Measurements from ENCODE around the gene ABCA12.

The ABCA12 gene

DNA sequence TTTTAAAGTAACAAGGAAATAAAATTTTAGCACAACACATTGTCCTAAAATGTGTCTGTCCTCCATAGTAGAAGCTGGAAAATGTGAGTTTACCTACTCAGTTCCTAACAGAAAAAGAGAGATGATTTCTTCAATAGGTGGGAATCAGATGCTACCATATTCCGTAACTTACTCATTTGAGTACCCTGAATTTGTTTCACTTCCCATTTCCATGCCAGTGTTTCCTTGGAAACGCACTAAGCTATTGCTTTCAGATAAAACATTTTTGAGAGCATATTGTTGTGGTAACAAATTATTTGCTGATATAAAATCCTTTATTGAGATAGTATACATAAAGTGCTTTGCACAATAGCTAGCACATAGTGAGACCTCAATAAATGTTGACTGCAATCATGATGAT is 191.5 kb downstream of the ABCA12 start:
- Histone ChIP-seq H2AK5ac (ENCODE audit: low read length) (no peak overlapping the region), H4K12ac (ENCODE audit: low read depth, low read length) (no peak overlapping the region), H3K36me3 (ENCODE audit: control insufficient read depth in 1 of 2, insufficient read depth in 2 of 2, low read length in 2 of 2) (no peaks in the 10 kb centered on the region), H3K79me1 (ENCODE audit: low read length) (no peaks in the 10 kb centered on the region), H3K9me3 (ENCODE audit: insufficient read depth, low read depth, low read length) (no peaks in the 10 kb centered on the region), H2AFZ (ENCODE audit: insufficient read depth, low read length, poor library complexity) (no peak overlapping the region), H4K8ac (ENCODE audit: low read depth, low read length) (no peak overlapping the region), H3K18ac (ENCODE audit: low read length) (no peak overlapping the region), H2BK5ac (ENCODE audit: low read depth, low read length, poor library complexity) (no peak overlapping the region), H4K91ac (ENCODE audit: low read depth, low read length) (no peak overlapping the region), H3K4me3 (ENCODE audit: low read depth, low read length) (no peak overlapping the region), H3K9ac (ENCODE audit: low read length) (no peak overlapping the region), H3K4me2 (ENCODE audit: low read length) (no peak overlapping the region), H2BK120ac (ENCODE audit: insufficient read depth, low read length, poor library complexity) (no peak overlapping the region), H3K27ac (ENCODE audit: low read depth, low read length) (no peak overlapping the region), H3K4ac (ENCODE audit: low read depth, low read length) (no peak overlapping the region), H3K14ac (ENCODE audit: low read length) (no peak overlapping the region), H3K23ac (ENCODE audit: low read length) (no peak overlapping the region), H2BK12ac (ENCODE audit: low read length) (no peak overlapping the region), H3K79me2 (ENCODE audit: control insufficient read depth, insufficient read depth, low read length, poor library complexity) (no peaks in the 10 kb centered on the region), H3K27me3 (ENCODE audit: insufficient read depth, low read length) (no peaks in the 10 kb centered on the region), H3K4me1 (ENCODE audit: control insufficient read depth in 1 of 2, insufficient read depth in 2 of 2, low read length in 2 of 2) (no peaks in the 10 kb centered on the region)
- whole genome bisulfite sequencing (ENCODE audit: extremely low coverage, insufficient coverage, insufficient read length): no CpG with 5 or more reads among the region's 2 CpGs
- no peak for DNase-seq

DNA sequence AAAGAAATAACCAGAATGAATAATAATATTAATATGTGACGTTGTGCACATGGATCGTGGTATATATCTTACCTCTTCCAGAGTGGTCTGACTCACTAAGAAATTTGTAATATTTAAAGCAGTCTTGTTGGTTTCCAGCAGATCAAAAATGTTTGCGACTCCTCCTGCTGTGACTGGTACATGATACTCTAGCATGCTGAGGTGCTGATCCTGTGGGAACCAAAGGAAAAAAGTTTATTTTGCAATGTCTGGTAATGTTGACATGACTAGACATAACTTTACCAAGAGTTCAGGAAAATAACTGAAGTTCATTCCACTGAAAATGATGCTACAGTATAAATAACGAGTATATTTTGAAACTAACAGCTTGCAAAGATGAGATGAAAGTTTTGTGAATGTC is 204.4 kb downstream of the ABCA12 start:
- no CpG with 5 or more reads among the region's 4 CpGs for WGBS (ENCODE audit: extremely low coverage, insufficient coverage, insufficient read length)
- no peak overlapping the region for H3K4me3 ChIP-seq (ENCODE audit: low read depth, low read length)
- no peak overlapping the region for H3K4ac ChIP-seq (ENCODE audit: low read depth, low read length)
- H2AK5ac ChIP-seq (ENCODE audit: low read length): no peak overlapping the region
- H3K27me3 ChIP-seq (ENCODE audit: insufficient read depth, low read length): no peaks in the 10 kb centered on the region
- H2BK12ac ChIP-seq (ENCODE audit: low read length): no peak overlapping the region
- no peak overlapping the region for H3K9ac ChIP-seq (ENCODE audit: low read length)
- H4K8ac ChIP-seq (ENCODE audit: low read depth, low read length): no peak overlapping the region
- no peak overlapping the region for H3K27ac ChIP-seq (ENCODE audit: low read depth, low read length)
- no peaks in the 10 kb centered on the region for H3K79me2 ChIP-seq (ENCODE audit: control insufficient read depth, insufficient read depth, low read length, poor library complexity)
- no peaks in the 10 kb centered on the region for H3K79me1 ChIP-seq (ENCODE audit: low read length)
- no peak overlapping the region for H2BK120ac ChIP-seq (ENCODE audit: insufficient read depth, low read length, poor library complexity)
- H3K4me2 ChIP-seq (ENCODE audit: low read length): no peak overlapping the region
- no peak overlapping the region for H3K14ac ChIP-seq (ENCODE audit: low read length)
- no peak overlapping the region for H3K18ac ChIP-seq (ENCODE audit: low read length)
- no peak overlapping the region for H4K12ac ChIP-seq (ENCODE audit: low read depth, low read length)
- H2BK5ac ChIP-seq (ENCODE audit: low read depth, low read length, poor library complexity): no peak overlapping the region
- no peaks in the 10 kb centered on the region for H3K9me3 ChIP-seq (ENCODE audit: insufficient read depth, low read depth, low read length)
- H3K36me3 ChIP-seq (ENCODE audit: control insufficient read depth in 1 of 2, insufficient read depth in 2 of 2, low read length in 2 of 2): no peaks in the 10 kb centered on the region
- no peak overlapping the region for H4K91ac ChIP-seq (ENCODE audit: low read depth, low read length)
- DNase-seq: peak; percentile 14 to 53
- no peaks in the 10 kb centered on the region for H3K4me1 ChIP-seq (ENCODE audit: control insufficient read depth in 1 of 2, insufficient read depth in 2 of 2, low read length in 2 of 2)
- H2AFZ ChIP-seq (ENCODE audit: insufficient read depth, low read length, poor library complexity): no peak overlapping the region
- H3K23ac ChIP-seq (ENCODE audit: low read length): no peak overlapping the region

GRCh38 chr2:214904634-214905033 is 233.8 kb downstream of the ABCA12 start:
- Histone ChIP-seq H4K91ac (ENCODE audit: low read depth, low read length) (no peak overlapping the region), H3K4ac (ENCODE audit: low read depth, low read length) (no peak overlapping the region), H3K79me2 (ENCODE audit: control insufficient read depth, insufficient read depth, low read length, poor library complexity) (no peaks in the 10 kb centered on the region), H3K14ac (ENCODE audit: low read length) (no peak overlapping the region), H2AK5ac (ENCODE audit: low read length) (no peak overlapping the region), H4K8ac (ENCODE audit: low read depth, low read length) (no peak overlapping the region), H2BK120ac (ENCODE audit: insufficient read depth, low read length, poor library complexity) (no peak overlapping the region), H3K79me1 (ENCODE audit: low read length) (no peaks in the 10 kb centered on the region), H2BK5ac (ENCODE audit: low read depth, low read length, poor library complexity) (no peak overlapping the region), H3K9me3 (ENCODE audit: insufficient read depth, low read depth, low read length) (no peaks in the 10 kb centered on the region), H3K4me2 (ENCODE audit: low read length) (no peak overlapping the region), H3K18ac (ENCODE audit: low read length) (no peak overlapping the region), H3K36me3 (ENCODE audit: control insufficient read depth in 1 of 2, insufficient read depth in 2 of 2, low read length in 2 of 2) (no peaks in the 10 kb centered on the region), H3K27ac (ENCODE audit: low read depth, low read length) (no peak overlapping the region), H2AFZ (ENCODE audit: insufficient read depth, low read length, poor library complexity) (no peak overlapping the region), H2BK12ac (ENCODE audit: low read length) (no peak overlapping the region), H3K23ac (ENCODE audit: low read length) (no peak overlapping the region), H3K9ac (ENCODE audit: low read length) (no peak overlapping the region), H3K4me3 (ENCODE audit: low read depth, low read length) (no peak overlapping the region), H3K27me3 (ENCODE audit: insufficient read depth, low read length) (no peaks in the 10 kb centered on the region), H3K4me1 (ENCODE audit: control insufficient read depth in 1 of 2, insufficient read depth in 2 of 2, low read length in 2 of 2) (no peaks in the 10 kb centered on the region), H4K12ac (ENCODE audit: low read depth, low read length) (no peak overlapping the region)
- DNase-seq: peak in 1 of 2 donors; percentile 9
- no CpG with 5 or more reads among the region's 6 CpGs for WGBS (ENCODE audit: extremely low coverage, insufficient coverage, insufficient read length)

DNA sequence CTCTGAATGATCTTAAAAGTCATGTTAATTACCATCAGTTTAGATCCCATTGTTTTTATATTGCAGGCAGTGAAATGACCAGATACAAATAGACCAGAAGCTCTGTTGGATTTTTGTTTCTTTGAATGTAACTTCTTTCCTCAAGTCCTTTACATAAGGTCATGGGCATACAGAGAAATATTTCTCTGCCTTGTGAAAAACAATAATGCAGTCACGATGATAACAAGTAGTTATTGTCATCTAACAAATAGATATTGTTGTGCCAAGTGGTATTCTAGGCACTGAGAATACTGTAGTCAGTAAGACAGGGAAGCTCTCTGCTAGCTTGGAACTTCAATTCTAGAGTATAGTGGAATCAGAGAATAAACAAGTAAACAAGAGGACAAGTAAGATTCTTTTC is 234.2 kb downstream of the ABCA12 start:
- no peak overlapping the region for H3K4ac ChIP-seq (ENCODE audit: low read depth, low read length)
- H3K18ac ChIP-seq (ENCODE audit: low read length): no peak overlapping the region
- no peak overlapping the region for H2BK12ac ChIP-seq (ENCODE audit: low read length)
- no peak overlapping the region for H2AK5ac ChIP-seq (ENCODE audit: low read length)
- no peak overlapping the region for H3K4me3 ChIP-seq (ENCODE audit: low read depth, low read length)
- no peak overlapping the region for H3K4me2 ChIP-seq (ENCODE audit: low read length)
- no peak overlapping the region for H4K91ac ChIP-seq (ENCODE audit: low read depth, low read length)
- no peak overlapping the region for H3K23ac ChIP-seq (ENCODE audit: low read length)
- H3K27ac ChIP-seq (ENCODE audit: low read depth, low read length): no peak overlapping the region
- H3K36me3 ChIP-seq (ENCODE audit: control insufficient read depth in 1 of 2, insufficient read depth in 2 of 2, low read length in 2 of 2): no peaks in the 10 kb centered on the region
- H2BK5ac ChIP-seq (ENCODE audit: low read depth, low read length, poor library complexity): no peak overlapping the region
- no CpG with 5 or more reads among the region's 1 CpG for WGBS (ENCODE audit: extremely low coverage, insufficient coverage, insufficient read length)
- H3K9ac ChIP-seq (ENCODE audit: low read length): no peak overlapping the region
- no peak for DNase-seq
- no peak overlapping the region for H2AFZ ChIP-seq (ENCODE audit: insufficient read depth, low read length, poor library complexity)
- no peak overlapping the region for H3K14ac ChIP-seq (ENCODE audit: low read length)
- H3K27me3 ChIP-seq (ENCODE audit: insufficient read depth, low read length): no peaks in the 10 kb centered on the region
- H4K8ac ChIP-seq (ENCODE audit: low read depth, low read length): no peak overlapping the region
- no peaks in the 10 kb centered on the region for H3K79me1 ChIP-seq (ENCODE audit: low read length)
- H4K12ac ChIP-seq (ENCODE audit: low read depth, low read length): no peak overlapping the region
- no peaks in the 10 kb centered on the region for H3K79me2 ChIP-seq (ENCODE audit: control insufficient read depth, insufficient read depth, low read length, poor library complexity)
- no peaks in the 10 kb centered on the region for H3K4me1 ChIP-seq (ENCODE audit: control insufficient read depth in 1 of 2, insufficient read depth in 2 of 2, low read length in 2 of 2)
- no peaks in the 10 kb centered on the region for H3K9me3 ChIP-seq (ENCODE audit: insufficient read depth, low read depth, low read length)
- no peak overlapping the region for H2BK120ac ChIP-seq (ENCODE audit: insufficient read depth, low read length, poor library complexity)

Data from trophoblast cell (in vitro differentiated cells and primary cell).